SK-N-SH treated with all-trans-retinoic acid at 6 μM for 48 hours (cell line): ENCODE data around the gene HNRNPUL1.

Source experiments
- ATAC-seq: fragments of 200-7000 bp; cut with Tn5 transposase; 3 replicates; pipeline ENCODE4 v1.9.1; 2020; ENCODE audit warnings: mild to moderate bottlenecking, moderate library complexity
- ARNTL ChIP-seq: fragments of 450-650 bp; formaldehyde crosslinking; IDR thresholded peaks from 2 replicates; pipeline ENCODE4 v1.5.0; 2020; ENCODE audit warnings: low read depth, mild to moderate bottlenecking, moderate library complexity, borderline replicate concordance
- BACH2 ChIP-seq: fragments of 250-450 bp; sonication (Bioruptor Pico); IDR thresholded peaks from 2 replicates; pipeline ENCODE4 v1.9.0; 2021; ENCODE audit warnings: mild to moderate bottlenecking, borderline replicate concordance
- ESRRG ChIP-seq: fragments of 250-450 bp; sonication (Bioruptor Pico); IDR thresholded peaks from 2 replicates; pipeline ENCODE4 v1.6.1; 2021; ENCODE audit warnings: mild to moderate bottlenecking
- GLIS3 ChIP-seq: fragments of 250-450 bp; sonication (Bioruptor Pico); IDR thresholded peaks from 2 replicates; pipeline ENCODE4 v1.5.0; 2020; ENCODE audit warnings: mild to moderate bottlenecking, moderate library complexity
- ISL1 ChIP-seq: fragments of 250-450 bp; sonication (Bioruptor Pico); IDR thresholded peaks from 2 replicates; pipeline ENCODE4 v2.1.2; 2022; ENCODE audit warnings: mild to moderate bottlenecking, moderate library complexity
- OSR1 ChIP-seq: fragments of 250-450 bp; sonication (Bioruptor Pico); IDR thresholded peaks from 2 replicates; pipeline ENCODE4 v1.8.0; 2022; ENCODE audit warnings: moderate library complexity, mild to moderate bottlenecking, inconsistent platforms
- PPARA ChIP-seq: fragments of 250-450 bp; sonication (Bioruptor Pico); IDR thresholded peaks from 2 replicates; pipeline ENCODE4 v1.5.0; 2020; ENCODE audit warnings: mild to moderate bottlenecking, borderline replicate concordance
- ZC3H10 ChIP-seq: fragments of 250-450 bp; sonication (Bioruptor Pico); IDR thresholded peaks from 2 replicates; pipeline ENCODE4 v1.5.1; 2021; ENCODE audit warnings: mild to moderate bottlenecking, moderate library complexity
- ZFP3 ChIP-seq: fragments of 250-450 bp; sonication (Bioruptor Pico); IDR thresholded peaks from 2 replicates; pipeline ENCODE4 v1.5.0; 2020; ENCODE audit warnings: mild to moderate bottlenecking, moderate library complexity
- ZFP30 ChIP-seq: fragments of 450-650 bp; formaldehyde crosslinking; IDR thresholded peaks from 2 replicates; pipeline ENCODE4 v1.5.0; 2022; ENCODE audit warnings: mild to moderate bottlenecking, moderate library complexity
- ZNF565 ChIP-seq: fragments of 450-650 bp; formaldehyde crosslinking; conservative IDR thresholded peaks from 2 replicates; pipeline ENCODE4 v1.5.0; 2020; ENCODE audit warnings: low read depth, mild to moderate bottlenecking, moderate library complexity
- ZNF70 ChIP-seq: fragments of 450-650 bp; formaldehyde crosslinking; IDR thresholded peaks from 2 replicates; pipeline ENCODE4 v1.5.0; 2020; ENCODE audit warnings: mild to moderate bottlenecking, moderate library complexity
- ZNF8 ChIP-seq: fragments of 450-650 bp; formaldehyde crosslinking; IDR thresholded peaks from 2 replicates; pipeline ENCODE4 v1.5.0; 2020; ENCODE audit warnings: mild to moderate bottlenecking, moderate library complexity
- TF ChIP-seq, protein P1 (sequence below): fragments of 250-450 bp; sonication (Bioruptor Pico); IDR thresholded peaks from 2 replicates; pipeline ENCODE4 v1.5.1; 2020; ENCODE audit warnings: low read depth, mild to moderate bottlenecking, moderate library complexity
- TF ChIP-seq, protein P2 (sequence below): fragments of 250-450 bp; sonication (Bioruptor Pico); IDR thresholded peaks from 2 replicates; pipeline ENCODE4 v1.5.0; 2020; ENCODE audit warnings: mild to moderate bottlenecking, moderate library complexity
- TF ChIP-seq, protein P3 (sequence below): fragments of 250-450 bp; sonication (Bioruptor Pico); IDR thresholded peaks from 2 replicates; pipeline ENCODE4 v1.8.0; 2021; ENCODE audit warnings: low read depth, mild to moderate bottlenecking, moderate library complexity, borderline replicate concordance
- TF ChIP-seq, protein P4 (sequence below): fragments of 250-450 bp; sonication (Bioruptor Pico); IDR thresholded peaks from 2 replicates; pipeline ENCODE4 v1.5.1; 2021; ENCODE audit warnings: mild to moderate bottlenecking, moderate library complexity
- TF ChIP-seq, protein P5 (sequence below): fragments of 250-450 bp; sonication (Bioruptor Pico); IDR thresholded peaks from 2 replicates; pipeline ENCODE4 v1.8.0; 2020; ENCODE audit warnings: mild to moderate bottlenecking, moderate library complexity, borderline replicate concordance

Gene HNRNPUL1

DNA sequence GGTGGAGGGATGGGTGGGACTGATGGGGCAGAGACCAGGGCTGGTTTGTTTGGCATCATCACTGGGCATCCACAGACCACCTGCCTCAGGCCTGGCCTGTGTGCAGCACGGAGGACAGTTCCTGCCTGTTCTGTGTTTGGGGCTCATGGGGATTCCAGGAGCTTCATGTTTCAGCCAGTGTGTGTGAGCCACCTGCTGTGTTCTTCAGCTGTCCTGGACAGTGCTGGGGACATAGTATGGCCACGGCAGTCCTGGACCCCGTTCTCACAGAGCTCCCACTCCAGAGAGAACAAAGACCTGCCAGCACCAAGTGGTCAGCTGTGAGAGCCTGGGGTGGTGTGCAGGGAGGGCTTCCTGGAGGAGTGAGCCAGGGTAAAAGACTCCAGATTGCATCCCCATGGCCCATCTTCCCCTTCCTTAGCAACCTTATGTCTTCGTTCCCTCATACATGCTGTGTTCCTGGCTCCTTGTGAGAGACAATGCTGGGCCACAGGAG is 43.8 kb downstream of the HNRNPUL1 start:
- peak; percentile 1 for ATAC-seq
- TF ChIP-seq, protein P1, sequence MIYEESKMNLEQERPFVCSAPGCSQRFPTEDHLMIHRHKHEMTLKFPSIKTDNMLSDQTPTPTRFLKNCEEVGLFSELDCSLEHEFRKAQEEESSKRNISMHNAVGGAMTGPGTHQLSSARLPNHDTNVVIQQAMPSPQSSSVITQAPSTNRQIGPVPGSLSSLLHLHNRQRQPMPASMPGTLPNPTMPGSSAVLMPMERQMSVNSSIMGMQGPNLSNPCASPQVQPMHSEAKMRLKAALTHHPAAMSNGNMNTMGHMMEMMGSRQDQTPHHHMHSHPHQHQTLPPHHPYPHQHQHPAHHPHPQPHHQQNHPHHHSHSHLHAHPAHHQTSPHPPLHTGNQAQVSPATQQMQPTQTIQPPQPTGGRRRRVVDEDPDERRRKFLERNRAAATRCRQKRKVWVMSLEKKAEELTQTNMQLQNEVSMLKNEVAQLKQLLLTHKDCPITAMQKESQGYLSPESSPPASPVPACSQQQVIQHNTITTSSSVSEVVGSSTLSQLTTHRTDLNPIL (CRISPR knock-in tag), result no peak
- no peak for TF ChIP-seq ESRRG (CRISPR knock-in tag)
- TF ChIP-seq, protein P2, sequence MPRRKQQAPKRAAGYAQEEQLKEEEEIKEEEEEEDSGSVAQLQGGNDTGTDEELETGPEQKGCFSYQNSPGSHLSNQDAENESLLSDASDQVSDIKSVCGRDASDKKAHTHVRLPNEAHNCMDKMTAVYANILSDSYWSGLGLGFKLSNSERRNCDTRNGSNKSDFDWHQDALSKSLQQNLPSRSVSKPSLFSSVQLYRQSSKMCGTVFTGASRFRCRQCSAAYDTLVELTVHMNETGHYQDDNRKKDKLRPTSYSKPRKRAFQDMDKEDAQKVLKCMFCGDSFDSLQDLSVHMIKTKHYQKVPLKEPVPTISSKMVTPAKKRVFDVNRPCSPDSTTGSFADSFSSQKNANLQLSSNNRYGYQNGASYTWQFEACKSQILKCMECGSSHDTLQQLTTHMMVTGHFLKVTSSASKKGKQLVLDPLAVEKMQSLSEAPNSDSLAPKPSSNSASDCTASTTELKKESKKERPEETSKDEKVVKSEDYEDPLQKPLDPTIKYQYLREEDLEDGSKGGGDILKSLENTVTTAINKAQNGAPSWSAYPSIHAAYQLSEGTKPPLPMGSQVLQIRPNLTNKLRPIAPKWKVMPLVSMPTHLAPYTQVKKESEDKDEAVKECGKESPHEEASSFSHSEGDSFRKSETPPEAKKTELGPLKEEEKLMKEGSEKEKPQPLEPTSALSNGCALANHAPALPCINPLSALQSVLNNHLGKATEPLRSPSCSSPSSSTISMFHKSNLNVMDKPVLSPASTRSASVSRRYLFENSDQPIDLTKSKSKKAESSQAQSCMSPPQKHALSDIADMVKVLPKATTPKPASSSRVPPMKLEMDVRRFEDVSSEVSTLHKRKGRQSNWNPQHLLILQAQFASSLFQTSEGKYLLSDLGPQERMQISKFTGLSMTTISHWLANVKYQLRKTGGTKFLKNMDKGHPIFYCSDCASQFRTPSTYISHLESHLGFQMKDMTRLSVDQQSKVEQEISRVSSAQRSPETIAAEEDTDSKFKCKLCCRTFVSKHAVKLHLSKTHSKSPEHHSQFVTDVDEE (CRISPR knock-in tag), result no peak
- no peak for TF ChIP-seq BACH2 (CRISPR knock-in tag)
- no peak; the same call in 1 of the 2 replicates for TF ChIP-seq GLIS3 (CRISPR knock-in tag)
- no peak for TF ChIP-seq ZNF8
- TF ChIP-seq OSR1 (CRISPR knock-in tag), result no peak
- TF ChIP-seq, protein P3, sequence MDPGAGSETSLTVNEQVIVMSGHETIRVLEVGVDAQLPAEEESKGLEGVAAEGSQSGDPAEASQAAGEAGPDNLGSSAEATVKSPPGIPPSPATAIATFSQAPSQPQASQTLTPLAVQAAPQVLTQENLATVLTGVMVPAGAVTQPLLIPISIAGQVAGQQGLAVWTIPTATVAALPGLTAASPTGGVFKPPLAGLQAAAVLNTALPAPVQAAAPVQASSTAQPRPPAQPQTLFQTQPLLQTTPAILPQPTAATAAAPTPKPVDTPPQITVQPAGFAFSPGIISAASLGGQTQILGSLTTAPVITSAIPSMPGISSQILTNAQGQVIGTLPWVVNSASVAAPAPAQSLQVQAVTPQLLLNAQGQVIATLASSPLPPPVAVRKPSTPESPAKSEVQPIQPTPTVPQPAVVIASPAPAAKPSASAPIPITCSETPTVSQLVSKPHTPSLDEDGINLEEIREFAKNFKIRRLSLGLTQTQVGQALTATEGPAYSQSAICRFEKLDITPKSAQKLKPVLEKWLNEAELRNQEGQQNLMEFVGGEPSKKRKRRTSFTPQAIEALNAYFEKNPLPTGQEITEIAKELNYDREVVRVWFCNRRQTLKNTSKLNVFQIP (CRISPR knock-in tag), result no peak

DNA sequence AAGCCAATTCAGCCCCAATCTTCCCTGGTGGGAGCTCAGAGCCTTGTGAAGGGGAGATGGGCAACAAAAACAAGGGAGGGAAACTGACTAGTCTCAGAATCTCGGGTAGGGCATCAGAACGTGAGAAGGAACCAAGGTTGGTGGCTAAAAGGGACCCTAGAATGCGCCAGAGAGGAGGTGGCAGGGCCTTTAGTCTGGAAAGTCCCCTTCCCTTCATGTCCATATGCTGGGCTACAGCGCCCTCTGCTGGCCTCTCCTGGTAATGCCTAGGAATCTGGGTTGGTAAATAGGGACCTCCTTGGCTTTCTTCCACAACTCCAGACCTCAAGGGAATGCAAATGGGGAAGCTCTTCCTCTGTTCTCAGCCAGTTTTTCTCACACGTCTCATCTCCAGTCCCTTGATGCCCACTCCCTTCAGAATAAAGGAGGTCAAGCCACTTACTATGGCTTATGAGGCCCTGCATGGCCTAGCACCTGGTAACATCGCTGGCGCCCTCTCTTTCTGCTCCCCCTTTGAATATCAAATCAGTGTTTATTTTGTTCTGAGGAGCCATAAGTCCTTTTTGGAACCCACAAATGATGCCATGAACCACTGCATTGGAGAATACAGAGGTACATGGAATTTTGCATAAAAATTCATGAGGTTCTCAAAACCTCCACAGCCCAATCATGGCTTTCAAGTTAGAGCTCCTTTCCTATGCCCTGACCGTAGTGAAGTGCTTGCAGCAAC is 44.4 kb downstream of the HNRNPUL1 start:
- ATAC-seq, result peak; percentile 69
- TF ChIP-seq ZFP30 (CRISPR knock-in tag) (no peak), ZNF8 (no peak), PPARA (CRISPR knock-in tag) (no peak), OSR1 (CRISPR knock-in tag) (no peak), ZNF565 (no peak), ESRRG (CRISPR knock-in tag) (no peak), ZNF70 (CRISPR knock-in tag) (no peak)
- TF ChIP-seq, protein P4, sequence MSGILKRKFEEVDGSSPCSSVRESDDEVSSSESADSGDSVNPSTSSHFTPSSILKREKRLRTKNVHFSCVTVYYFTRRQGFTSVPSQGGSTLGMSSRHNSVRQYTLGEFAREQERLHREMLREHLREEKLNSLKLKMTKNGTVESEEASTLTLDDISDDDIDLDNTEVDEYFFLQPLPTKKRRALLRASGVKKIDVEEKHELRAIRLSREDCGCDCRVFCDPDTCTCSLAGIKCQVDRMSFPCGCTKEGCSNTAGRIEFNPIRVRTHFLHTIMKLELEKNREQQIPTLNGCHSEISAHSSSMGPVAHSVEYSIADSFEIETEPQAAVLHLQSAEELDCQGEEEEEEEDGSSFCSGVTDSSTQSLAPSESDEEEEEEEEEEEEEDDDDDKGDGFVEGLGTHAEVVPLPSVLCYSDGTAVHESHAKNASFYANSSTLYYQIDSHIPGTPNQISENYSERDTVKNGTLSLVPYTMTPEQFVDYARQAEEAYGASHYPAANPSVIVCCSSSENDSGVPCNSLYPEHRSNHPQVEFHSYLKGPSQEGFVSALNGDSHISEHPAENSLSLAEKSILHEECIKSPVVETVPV (CRISPR knock-in tag), result no peak

DNA sequence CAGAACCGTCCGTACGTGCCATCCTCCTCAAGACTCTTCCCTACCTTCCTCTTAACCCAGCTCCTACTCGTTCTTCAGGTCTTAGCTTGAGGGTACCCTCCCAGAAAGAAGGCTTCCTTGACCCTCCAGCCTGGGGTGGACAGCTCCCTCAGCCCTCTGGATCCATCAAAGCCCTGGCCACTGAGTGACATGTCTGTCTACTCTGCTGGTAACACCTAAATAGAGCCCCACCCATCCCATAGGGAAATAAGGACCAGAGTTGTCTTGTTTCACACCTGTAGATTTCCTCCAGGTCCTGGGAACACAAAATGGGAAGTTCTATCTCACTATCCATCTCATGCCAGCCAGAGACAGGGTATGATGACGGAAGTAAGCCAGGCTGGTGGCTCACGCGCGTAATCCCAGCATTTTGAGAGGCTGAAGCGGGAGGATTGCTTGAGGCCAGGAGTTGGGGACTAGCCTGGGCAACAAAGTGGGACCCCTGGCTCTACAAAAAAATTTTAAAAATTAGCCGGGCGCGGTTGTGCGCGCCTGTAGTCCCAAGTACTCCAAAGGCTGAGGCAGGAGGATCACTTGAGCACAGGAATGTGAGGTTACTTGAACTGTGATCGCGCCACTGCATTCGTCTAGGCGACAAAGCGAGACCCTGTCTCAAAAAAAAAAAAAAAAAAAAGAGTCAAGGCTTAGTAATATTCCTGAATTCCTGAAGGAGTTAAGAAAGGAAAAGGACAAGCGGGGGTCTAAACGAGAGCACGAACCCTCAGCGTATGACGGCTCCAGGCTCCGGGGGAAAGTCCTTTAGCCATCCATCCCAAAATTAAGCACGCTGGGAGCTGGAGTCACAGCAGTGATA is 45.2 kb downstream of the HNRNPUL1 start:
- TF ChIP-seq, protein P5, sequence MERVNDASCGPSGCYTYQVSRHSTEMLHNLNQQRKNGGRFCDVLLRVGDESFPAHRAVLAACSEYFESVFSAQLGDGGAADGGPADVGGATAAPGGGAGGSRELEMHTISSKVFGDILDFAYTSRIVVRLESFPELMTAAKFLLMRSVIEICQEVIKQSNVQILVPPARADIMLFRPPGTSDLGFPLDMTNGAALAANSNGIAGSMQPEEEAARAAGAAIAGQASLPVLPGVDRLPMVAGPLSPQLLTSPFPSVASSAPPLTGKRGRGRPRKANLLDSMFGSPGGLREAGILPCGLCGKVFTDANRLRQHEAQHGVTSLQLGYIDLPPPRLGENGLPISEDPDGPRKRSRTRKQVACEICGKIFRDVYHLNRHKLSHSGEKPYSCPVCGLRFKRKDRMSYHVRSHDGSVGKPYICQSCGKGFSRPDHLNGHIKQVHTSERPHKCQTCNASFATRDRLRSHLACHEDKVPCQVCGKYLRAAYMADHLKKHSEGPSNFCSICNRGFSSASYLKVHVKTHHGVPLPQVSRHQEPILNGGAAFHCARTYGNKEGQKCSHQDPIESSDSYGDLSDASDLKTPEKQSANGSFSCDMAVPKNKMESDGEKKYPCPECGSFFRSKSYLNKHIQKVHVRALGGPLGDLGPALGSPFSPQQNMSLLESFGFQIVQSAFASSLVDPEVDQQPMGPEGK (CRISPR knock-in tag), result no peak
- TF ChIP-seq ZC3H10 (CRISPR knock-in tag), result no peak
- TF ChIP-seq, protein P4 (CRISPR knock-in tag), result no peak
- TF ChIP-seq ARNTL (CRISPR knock-in tag), result no peak
- TF ChIP-seq ZFP30 (CRISPR knock-in tag), result no peak
- no peak for TF ChIP-seq ZFP3 (CRISPR knock-in tag)
- TF ChIP-seq ISL1 (CRISPR knock-in tag), result no peak
- peak; percentile 36 for ATAC-seq
